22Rv1 (cell line): ENCODE measurements around the gene FBXL15.

Experiments used
- CTCF ChIP-seq: fragments of 450-650 bp; IDR thresholded peaks from 2 replicates; pipeline ENCODE4 v1.5.1; 2017; ENCODE audit warnings: mild to moderate bottlenecking
- ZFX ChIP-seq: fragments of 450-650 bp; IDR thresholded peaks from 2 replicates; pipeline ENCODE4 v1.6.1; 2017; ENCODE audit warnings: antibody characterized with exemption, borderline replicate concordance

GRCh38 chr10:102408131-102408727 is 12.4 kb upstream of the FBXL15 start:
- no peak for TF ChIP-seq ZFX
- no peak for TF ChIP-seq CTCF
